NCI-H524 (cell line): ENCODE data around the gene CDC27.
"Not testable (repeated sequence)": the region's sequence is repeated elsewhere in the genome, so short reads cannot be mapped to it uniquely, and the experiment has no call there.

Source experiments
- DNase-seq, 2 experiments: peaks; one replicate each; lab custom pipeline; 2025; lab: John Stamatoyannopoulos, UW

CDC27 gene, protein sequence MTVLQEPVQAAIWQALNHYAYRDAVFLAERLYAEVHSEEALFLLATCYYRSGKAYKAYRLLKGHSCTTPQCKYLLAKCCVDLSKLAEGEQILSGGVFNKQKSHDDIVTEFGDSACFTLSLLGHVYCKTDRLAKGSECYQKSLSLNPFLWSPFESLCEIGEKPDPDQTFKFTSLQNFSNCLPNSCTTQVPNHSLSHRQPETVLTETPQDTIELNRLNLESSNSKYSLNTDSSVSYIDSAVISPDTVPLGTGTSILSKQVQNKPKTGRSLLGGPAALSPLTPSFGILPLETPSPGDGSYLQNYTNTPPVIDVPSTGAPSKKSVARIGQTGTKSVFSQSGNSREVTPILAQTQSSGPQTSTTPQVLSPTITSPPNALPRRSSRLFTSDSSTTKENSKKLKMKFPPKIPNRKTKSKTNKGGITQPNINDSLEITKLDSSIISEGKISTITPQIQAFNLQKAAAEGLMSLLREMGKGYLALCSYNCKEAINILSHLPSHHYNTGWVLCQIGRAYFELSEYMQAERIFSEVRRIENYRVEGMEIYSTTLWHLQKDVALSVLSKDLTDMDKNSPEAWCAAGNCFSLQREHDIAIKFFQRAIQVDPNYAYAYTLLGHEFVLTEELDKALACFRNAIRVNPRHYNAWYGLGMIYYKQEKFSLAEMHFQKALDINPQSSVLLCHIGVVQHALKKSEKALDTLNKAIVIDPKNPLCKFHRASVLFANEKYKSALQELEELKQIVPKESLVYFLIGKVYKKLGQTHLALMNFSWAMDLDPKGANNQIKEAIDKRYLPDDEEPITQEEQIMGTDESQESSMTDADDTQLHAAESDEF

DNA sequence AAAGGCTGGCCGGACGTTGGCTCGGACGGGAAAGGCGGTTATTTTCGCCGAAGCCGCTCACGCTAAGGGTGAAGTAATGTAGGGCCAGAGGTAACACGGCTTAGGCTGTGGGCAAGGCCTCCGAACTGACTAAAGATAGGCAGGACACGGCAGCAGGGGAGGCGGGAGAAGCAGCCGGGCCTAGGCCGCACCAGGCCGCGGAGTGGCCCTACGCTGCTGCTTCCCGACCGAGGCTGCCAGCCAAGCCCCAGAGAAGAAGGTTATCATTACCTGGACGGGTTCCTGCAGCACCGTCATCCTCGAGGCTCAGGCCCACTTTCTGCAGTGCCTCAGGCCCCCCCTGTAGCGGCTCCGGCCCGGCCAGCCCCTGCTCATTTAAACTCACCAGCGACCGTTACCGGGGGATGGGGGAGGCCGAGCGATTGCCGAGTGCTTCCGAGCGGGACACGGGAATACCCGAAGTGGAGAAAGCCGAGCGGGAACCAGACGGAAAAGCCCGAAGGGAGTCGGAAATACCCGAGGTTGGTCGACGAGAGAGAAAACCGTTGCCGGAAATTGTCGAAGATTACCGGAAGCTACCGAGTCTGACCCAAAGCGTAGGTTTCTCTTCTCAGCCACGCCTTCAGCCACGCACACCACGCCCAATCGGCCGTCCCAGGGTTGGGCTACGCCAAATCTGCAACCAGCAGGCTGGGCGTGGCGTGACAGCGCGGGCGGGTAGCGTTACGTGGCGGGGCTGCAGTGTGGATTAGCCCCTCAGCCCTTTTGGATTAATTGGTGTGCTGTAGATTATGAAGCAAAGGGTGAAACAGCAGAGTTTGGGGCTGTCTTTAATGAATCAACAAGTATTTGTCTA, at the start of gene CDC27:
Gene CDC27 (minus strand): TSS at position 420 of the 856 bp plus-strand sequence. CDS start 123 bp downstream, at position 297.
- DNase-seq, result peak; percentile 99 to 100

DNA sequence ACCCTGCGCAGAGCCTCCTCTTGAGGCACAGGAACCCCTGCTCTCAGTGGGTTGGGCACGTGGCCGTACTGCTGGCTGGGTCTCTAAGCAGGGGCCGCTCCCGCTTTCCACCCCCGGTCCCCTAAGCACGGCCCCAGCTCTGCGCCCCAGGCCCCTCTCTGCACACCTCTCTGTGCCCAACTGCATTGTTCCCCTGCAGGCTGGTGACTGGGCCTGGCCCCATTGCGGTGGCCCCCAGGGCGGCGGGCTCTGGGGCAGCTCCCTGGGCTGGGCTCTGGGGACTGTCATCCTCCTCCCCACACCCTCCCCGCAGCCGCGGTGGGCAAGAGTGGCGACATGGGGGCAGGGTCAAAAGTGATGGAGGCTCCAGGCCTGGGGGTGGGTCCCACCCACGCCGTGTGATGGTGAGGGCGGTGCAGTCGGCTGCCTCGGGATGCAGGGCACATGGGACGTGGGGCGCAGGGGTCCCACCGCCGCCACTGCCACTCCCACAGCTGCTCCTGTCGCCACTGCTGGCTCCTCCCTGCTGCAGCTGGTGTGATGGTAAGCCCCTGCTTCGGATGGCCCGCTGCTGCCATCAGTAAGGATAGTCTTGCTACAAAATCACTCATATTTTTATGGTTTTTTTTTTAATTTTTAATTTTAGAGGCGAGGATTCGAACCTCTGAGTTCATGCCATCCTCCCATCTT, 49.4 kb upstream of the CDC27 start:
- DNase-seq, result no peak

DNA sequence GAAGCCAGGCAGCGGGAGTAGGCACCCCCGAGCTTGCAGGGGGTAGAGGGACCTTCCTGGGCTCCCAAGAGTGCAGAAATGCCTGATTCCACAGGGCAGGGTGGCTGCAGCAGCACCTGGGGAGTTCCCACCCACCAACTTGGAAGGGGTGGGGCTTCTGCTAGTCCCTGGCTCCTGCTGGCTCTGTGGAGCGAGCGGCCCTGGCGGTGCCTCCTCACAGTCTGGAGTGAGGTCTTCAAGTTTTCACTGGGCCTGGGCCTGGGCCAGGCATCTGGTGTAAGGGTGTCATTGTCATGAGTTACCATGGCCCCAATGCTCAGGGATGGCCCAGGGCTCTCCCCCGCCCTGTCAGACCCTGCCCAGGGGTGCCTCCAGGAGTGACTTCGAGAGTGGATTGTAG, 48.7 kb upstream of the CDC27 start:
- DNase-seq, result no peak

DNA sequence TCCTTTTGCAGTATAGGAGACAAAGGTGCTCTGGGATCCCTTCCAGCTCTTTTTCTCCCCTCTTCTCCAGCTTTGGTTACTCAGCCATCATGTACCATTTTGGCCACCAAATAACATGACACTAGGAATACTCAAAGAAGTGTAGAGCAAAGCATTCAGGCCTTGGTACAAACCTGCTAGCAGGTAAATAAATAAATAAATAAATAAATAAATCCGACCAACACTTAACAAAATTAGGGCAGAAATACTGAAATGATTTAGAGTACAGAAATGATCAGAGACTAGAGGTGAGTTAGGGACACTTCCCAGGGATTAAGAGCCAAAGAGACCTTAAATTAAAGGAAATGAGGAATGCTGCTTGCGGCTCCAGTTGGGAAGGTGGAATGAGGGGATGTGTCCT, 46.8 kb upstream of the CDC27 start:
- DNase-seq, result no peak

DNA sequence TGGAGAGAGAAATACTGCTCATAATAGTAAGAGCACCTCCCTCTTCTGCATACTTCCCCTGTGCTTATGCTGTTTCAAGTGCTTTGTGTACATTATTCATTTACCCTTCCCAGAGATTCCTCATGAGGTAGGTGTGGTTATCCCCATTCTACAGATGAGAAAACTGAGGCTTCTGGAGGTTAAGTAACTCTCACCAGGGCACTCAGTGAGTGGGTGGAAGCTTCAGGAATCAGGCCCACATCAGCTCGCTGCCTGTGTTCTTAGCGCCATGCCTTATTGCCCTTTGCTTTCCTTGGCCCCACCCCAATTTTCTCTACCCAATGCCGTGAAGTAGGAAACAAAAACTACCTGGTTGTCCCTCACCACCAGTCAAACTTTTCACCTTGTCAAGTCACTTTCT, 46.4 kb upstream of the CDC27 start:
- DNase-seq, result no peak

DNA sequence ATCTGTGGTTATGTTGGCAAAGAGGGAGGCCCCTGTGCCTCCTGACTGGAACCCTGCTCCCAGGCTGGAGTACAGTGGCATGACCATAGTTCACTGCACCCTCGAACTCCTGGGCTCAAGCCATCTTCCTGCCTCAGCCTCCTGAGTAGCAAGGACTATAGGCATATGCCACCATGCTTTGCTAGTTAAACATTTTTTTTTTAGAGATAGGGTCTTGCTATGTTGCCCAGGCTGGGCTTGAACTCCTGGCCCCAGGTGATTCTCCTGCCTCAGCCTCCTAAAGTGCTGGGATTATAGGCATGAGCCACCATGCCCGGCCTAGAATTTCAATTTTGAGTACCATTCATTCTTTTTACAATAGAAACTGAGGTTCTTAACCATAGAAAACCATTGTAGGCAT, 43.4 kb upstream of the CDC27 start:
- DNase-seq, result no peak

DNA sequence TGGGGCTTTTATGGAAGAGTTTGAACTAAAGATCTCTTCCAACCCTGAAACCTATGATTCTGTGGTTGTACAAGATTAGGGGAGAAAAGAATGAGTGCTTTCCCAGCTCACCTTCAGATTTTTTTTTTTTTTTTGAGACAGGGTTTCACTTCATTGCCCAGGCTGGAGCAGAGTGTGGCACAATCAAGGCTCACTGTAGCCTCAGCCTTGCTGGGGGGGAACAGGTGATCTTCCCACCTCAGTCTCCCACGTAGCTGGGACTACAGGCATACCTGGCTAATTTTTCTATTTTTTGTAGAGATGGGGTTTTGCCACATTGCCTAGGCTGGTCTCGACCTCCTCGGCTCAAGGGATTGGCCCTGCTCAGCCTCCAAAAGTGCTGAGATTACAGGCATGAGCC, 42.8 kb upstream of the CDC27 start:
- no peak for DNase-seq

DNA sequence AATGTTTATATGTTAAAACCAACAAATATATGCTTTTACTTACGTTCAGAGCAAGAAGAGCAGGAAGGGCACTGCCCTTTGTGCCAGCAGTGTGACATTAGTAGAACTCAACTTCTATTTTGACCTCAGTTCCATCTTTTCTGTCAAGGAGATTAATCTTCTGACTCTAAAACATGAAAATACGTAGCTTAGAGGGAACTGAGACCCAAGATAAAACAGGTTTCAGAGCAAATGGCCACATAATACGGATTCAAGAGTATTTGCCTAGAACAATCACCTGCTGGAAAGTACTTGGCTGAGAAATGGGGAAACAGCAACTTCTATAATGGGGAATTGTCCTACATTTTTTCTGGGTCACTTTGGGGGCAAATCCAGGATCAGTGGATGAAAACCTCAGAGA, 42.2 kb upstream of the CDC27 start:
- no peak for DNase-seq

DNA sequence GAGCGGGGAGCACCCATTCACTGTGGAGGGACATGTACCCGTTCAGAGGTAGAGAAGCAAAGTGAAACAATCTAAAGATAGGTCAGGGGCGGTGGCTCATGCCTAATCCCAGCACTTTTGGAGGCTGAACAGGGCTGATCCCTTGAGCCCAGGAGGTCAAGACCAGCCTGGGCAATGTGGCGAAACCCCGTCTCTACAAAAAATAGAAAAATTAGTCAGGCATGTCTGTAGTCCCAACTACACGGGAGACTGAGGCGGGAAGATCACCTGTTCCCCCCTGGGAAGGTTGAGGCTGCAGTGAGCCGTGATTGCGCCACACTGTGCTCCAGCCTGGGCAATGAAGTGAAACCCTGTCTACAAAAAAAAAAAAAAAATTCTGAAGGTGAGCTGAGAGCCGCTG, 41.8 kb upstream of the CDC27 start:
- no peak for DNase-seq

DNA sequence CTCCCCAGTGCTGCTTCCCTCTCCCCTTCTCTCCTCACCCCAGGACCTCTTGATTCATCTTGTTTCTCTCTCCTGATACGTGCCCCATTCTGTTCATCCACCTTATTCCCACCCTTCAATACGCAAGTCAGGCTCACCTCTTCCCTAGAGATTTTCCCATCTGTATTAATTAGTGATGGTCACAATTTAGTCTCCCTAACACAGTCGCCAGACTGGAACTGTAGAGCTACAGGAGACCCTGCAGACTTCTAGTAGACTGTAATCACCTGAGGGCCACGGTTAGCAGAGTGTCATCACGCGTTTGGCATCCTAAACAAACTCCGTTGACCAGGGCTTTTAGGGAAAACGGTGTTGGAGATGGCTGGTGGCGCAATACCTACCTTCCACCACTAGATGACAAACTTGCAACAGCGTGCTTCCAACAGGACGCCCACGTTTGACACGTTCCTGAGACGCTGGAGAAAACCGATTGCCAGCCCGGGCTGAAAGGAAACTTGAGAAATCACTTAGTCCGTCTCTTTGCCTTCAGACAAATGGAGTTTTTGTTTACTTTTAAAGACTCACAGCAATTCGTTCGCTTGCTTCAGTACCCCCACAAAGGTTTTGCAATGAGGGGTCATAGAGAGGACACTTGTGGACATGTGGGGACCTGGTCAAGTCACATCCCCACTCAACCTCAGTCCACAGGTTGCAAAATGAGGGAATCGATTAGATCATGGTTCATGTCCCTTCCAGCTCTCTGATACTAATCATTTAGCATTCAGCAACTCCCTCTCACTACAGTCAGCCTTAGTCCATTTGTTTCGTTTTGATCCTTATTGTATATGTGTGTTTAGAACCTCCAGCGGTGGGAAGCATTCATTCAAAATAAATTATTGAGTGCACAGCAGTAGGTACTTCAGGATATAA, 40.7 kb upstream of the CDC27 start:
- peak; percentile 75 to 92 for DNase-seq

DNA sequence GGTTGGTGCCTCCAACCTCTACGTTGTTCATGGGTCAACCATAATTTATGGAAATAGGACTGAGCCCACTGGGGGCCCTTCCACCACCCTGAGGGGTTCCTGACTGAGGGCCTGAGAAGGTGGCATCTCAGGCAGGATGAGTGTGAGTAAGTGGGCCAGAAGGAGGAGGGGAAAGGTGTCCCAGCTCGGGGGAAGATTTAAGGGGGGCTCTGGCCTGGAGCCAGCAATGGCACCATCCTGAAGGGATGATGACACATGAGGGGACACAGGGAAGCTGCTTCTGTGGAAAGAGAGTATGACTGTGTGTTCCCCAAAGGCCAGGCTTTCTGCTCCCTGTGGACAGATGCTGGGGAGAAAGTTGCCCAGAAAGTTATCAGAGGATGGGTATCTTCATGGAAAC, 38.8 kb upstream of the CDC27 start:
- no peak for DNase-seq

DNA sequence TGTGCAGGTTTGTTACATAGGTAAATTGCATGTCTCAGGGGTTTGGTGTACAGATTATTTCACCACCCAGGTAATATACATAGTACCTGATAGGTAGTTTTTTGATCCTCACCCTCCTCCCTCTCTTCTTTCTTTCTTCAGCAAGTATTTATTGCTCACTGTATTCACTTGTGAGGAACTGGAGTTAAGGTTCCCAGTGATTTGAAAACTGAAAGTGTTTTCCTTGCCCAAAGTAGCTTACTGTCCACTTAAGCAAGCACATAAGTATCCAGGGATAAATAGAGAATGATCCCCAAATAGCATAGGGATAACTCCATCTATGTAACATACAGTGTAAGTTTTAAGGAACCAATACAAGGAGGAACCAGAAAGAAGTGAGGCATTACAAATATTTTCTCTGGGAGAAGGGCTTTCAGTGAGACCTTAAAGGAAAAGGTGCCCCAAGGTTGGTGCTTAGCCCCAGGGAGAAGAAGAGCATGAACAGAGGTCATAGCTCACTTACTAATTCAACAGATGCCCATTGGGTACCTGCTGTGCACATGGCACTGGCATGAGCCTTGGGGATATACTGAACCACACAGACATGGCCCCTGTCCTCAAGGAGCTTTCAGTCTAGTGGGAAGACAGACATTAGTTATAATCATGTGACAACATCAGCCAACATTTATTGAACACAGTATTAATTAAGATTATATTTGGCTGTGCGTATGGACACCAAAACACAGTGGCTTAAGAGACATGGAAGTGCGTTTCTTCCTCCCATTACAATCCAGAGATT, 37.0 kb upstream of the CDC27 start:
- no peak for DNase-seq

DNA sequence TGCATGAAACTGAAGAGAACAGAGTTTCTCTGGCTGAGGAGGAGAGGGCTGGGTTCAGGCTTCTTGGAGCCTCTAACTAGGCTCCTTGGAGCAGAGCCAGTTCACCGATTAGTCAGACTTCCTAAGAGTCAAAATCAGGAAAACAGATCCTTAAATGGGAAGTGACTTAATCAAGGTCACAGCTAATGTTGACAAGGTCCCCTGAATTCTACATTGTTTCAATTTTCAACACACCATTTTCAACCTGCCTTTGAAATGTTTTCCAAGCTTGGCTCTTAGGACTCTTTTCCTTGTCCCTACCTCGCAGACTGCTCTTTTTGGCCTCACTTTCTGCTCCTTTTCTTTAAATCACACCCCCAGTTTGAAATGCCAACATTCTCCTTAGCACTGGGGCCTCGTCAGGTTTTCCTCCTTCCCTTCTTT, 36.4 kb upstream of the CDC27 start:
- no peak for DNase-seq

DNA sequence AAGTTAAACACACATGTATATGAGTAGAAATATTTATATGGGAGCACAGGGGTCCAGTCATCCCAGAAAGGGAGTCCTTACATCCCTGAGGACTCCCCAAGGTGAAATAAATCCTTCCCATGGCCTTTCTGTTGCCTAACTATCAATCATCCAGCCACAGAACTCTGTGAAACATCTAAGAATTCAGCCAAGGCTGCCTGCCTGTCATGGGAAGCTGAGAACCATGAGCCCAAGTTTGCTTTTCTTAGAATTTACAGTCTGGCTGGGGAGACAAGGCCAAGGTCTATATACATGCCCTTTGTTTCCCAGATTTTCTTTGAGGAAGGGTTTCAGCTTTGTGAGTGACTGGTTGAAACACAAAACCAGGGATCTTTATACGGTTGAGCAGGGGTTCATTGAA, 35.9 kb upstream of the CDC27 start:
- no peak for DNase-seq

DNA sequence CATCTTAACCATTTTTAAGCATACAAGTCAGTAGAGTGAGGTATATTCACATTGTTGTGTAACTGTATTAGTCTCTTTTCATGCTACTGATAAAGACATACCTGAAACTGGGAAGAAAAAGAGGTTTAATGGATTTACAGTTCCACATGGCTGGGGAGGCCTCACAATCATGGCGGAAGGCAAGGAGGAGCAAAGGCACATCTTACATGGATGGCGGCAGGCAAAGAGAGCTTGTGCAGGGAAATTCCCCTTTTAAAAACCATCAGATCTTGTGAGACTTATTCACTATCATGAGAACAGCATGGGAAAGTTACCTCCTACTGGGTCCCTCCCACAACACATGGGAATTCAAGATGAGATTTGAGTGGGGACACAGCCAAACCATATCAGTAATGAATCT, 35.0 kb upstream of the CDC27 start:
- not testable (repeated sequence) for DNase-seq

DNA sequence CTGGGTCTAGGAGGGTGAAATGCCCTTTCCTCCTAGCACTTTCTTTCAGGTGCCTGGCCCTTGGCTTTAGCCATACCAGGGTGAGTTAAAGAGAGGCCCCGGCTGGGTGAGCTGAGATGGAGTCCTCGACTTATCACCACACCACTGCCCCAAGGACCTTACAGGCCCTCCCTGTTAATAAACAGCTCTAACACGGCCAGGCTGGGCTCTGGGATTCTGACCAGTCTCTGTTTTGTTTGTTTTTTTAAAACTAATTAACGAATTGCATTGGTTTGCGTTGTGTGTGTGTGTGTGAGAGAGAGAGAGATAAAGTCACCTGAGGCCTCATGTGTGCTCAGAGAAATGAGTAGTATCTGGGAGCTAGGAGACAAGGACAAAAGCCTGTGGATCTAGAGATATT, 34.4 kb upstream of the CDC27 start:
- no peak for DNase-seq

DNA sequence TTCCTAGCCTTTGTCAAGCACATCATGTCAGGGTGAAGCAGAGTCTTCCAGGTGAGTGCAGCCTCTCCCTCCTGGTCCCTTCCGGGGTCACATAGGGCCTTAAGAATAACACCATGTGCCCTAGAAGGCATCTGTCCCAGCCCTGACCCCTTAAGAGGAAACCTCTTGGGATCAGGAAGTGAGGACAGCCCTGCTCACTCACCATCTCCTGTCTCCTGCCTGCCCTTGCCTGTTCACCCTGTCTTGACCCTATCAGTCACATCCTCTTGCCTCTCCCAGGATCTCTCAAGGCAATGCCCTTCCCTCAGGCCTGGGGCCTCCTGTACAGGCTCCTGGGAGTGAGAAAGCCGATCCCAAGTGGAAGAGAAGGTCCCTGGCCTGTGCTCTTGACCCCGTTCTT, 33.9 kb upstream of the CDC27 start:
- no peak for DNase-seq

DNA sequence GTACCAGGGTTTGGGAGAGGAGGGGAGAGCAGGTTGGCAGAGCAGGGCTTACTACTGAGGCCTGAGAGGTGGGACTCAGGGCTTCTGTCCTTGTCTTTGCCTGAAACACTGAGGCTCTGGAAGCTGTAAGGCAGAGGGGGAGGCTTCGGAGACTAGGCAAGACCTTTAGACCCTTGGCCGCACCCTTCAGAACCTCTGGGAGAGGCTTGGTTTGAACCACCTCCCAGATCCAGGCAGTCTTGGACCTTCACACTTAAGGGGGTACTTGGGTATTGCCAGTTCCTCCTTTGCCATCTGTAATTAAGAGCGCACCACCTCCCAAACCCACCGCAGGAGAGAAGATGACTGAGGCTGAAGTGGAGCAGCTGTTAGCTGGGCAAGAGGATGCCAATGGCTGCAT, 33.0 kb upstream of the CDC27 start:
- peak in 1 of 2 experiments; percentile 14 for DNase-seq

DNA sequence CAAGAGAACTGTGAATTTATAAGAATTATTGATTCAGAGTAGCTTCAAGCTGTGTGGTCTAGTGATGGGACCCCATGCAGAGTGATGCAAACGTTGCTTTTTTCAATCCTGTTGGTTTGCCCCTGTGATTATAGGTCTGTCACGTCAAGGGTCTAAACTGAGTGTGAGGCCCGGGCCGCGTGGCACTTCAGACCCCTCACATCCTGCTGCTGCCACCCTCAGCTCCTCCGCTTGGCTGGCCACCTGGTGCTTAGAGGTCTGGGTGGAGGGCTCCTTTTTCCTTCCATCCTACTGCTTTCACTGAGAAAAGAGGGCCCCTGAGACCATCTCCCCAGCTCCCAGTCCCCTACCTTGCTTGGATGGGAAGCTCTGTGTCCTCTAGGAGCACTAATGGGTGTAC, 32.1 kb upstream of the CDC27 start:
- no peak for DNase-seq

DNA sequence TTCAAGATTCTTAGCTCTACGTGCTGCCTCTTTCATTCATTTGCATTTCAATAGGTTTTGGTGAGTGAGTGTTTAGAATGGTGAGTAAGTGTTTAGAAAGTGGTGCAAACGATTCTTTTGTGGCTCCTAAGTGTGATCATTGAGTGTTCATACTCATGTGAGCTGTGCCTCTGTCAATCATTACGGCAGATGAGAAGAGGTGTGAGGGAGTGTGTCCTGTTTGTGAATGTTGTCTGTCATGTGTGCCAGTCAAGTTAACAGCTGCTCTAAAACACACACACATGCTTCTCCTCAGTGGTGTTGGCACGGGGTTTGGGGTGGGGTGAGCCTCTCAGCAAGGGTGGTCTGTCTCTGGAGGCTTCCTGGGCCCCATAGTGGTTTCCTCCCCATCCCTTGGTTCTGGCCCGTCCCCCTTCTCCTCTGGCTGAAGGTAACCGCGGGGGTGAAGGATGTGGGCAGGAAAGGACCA, 31.5 kb upstream of the CDC27 start:
- DNase-seq, result no peak
